Kidney (tissue), 14 donors: ENCODE results near the gene P2RY12. TPM values are rescaled to one million over a fixed set of nuclear protein-coding genes. Genes with fewer than 3 reads are reported as not detected.

Source experiments
- DNase-seq, 5 donors: peaks; one replicate each; pipeline ENCODE4 v3.0.0-alpha.2; 2013 to 2020
- FAIRE-seq: peaks from 2 replicates; lab custom pipeline; 2012; peaks lifted over from hg19 to GRCh38; lab: Jason Lieb, UNC
- H3K27ac ChIP-seq, 2 donors: one replicate each; pipeline ENCODE4 v1.7.0; 2013; ENCODE audit warnings: low read depth in 2 of 2, low read length in 2 of 2, inconsistent platforms in 1 of 2
- H3K27me3 ChIP-seq: one replicate; pipeline ENCODE4 v1.7.1; 2013; ENCODE audit warnings: low read length, inconsistent platforms; ENCODE audit not compliant: control insufficient read depth, insufficient read depth
- H3K36me3 ChIP-seq, 3 donors: one replicate each; pipeline versions ENCODE4 v1.7.0 to v1.7.1; 2013; ENCODE audit warnings: low read length in 3 of 3, control low read depth in 1 of 3, inconsistent platforms in 1 of 3; ENCODE audit not compliant: insufficient read depth in 3 of 3, control insufficient read depth in 2 of 3
- H3K4me1 ChIP-seq, 3 donors: one replicate each; pipeline versions ENCODE4 v1.7.0 to v1.7.1; 2013; ENCODE audit warnings: low read length in 3 of 3, inconsistent platforms in 1 of 3, low read depth in 1 of 3; ENCODE audit not compliant: control insufficient read depth in 2 of 3, insufficient read depth in 2 of 3
- H3K4me3 ChIP-seq, 3 donors: one replicate each; pipeline versions ENCODE4 v1.7.0 to v1.8.1; 2013; ENCODE audit warnings: low read length in 3 of 3, control low read depth in 1 of 3, inconsistent platforms in 1 of 3
- H3K9ac ChIP-seq, 3 donors: one replicate each; pipeline versions ENCODE4 v1.7.0 to v1.7.1; 2013; ENCODE audit warnings: low read length in 3 of 3, control low read depth in 1 of 3, inconsistent platforms in 1 of 3
- H3K9me3 ChIP-seq, 3 donors: one replicate each; pipeline versions ENCODE4 v1.7.0 to v1.7.1; 2013; ENCODE audit warnings: low read length in 3 of 3, control low read depth in 1 of 3, inconsistent platforms in 1 of 3; ENCODE audit not compliant: control insufficient read depth in 2 of 3, insufficient read depth in 1 of 3
- intact Hi-C: fragments of 100-400 bp; cut with DNase I; formaldehyde crosslinking; loops from one replicate; pipeline ENCODE4 v1.11.1; 2022
- polyA plus RNA-seq: library from polyadenylated mRNA; stranded (reverse); fragments of 350-450 nt; fragmentation: Illumina TruSeq; extraction: RNeasy Lipid Tissue Mini Kit (QIAGEN cat#74804); gene quantifications from one replicate; pipeline ENCODE4 v1.2.3, GENCODE V29; 2014; ENCODE audit warnings: low read depth, low replicate concordance; ENCODE audit not compliant: insufficient read depth
- total RNA-seq: library from RNA; stranded (reverse); fragmentation: NEBNext Ultra II Directional; extraction: Animal tissue kit (Norgen Biotek cat#: 25700); gene quantifications from one replicate; pipeline ENCODE4 v1.2.1, GENCODE V29; 2021
- TF ChIP-seq, protein P1 (sequence below): IDR thresholded peaks from 3 replicates; pipeline ENCODE4 v1.5.1; 2012; ENCODE audit warnings: mild to moderate bottlenecking, moderate library complexity, borderline replicate concordance; ENCODE audit not compliant: insufficient read depth; ENCODE audit errors: extremely low read depth
- donor health status: control.
- donor health status: control.
- donor health status: control.
- donor health status: control.
- donor health status: control.
- donor health status: DM: yes; HTN: yes; CAD: no.
- donor health status: Normal renal cell carcinoma (clear cell type).

Gene P2RY12
- total and polyA plus RNA-seq, 2 donors from 2014 or later: 2.2 TPM; not detected in 1

DNA sequence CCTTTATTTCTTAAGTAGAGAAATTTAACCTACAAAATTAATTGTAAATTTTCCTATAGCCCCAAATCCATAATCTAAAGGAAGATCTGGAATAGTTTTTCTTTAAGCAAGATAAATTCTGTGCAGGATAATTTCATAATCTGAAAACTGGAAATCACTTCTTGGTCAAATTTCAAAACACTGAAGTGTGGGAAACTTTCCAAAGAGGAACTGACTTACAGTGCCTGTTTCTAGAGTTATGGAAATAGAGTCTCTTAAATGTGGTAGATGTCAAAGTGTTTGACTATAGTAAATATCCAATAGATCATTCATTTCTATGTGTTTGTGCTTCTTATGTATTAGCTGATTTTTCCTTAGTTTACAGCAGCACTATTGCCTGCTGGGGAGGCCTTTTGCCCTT, 53.7 kb downstream of the P2RY12 start:
- intact Hi-C loops: no loop called here
- H3K27me3 ChIP-seq: no peaks in the 10 kb centered on the region
- no peak overlapping the region for H3K4me3 ChIP-seq
- FAIRE-seq (no peak), DNase-seq (no peak)
- no peaks in the 10 kb centered on the region for H3K4me1 ChIP-seq
- TF ChIP-seq, protein P1, sequence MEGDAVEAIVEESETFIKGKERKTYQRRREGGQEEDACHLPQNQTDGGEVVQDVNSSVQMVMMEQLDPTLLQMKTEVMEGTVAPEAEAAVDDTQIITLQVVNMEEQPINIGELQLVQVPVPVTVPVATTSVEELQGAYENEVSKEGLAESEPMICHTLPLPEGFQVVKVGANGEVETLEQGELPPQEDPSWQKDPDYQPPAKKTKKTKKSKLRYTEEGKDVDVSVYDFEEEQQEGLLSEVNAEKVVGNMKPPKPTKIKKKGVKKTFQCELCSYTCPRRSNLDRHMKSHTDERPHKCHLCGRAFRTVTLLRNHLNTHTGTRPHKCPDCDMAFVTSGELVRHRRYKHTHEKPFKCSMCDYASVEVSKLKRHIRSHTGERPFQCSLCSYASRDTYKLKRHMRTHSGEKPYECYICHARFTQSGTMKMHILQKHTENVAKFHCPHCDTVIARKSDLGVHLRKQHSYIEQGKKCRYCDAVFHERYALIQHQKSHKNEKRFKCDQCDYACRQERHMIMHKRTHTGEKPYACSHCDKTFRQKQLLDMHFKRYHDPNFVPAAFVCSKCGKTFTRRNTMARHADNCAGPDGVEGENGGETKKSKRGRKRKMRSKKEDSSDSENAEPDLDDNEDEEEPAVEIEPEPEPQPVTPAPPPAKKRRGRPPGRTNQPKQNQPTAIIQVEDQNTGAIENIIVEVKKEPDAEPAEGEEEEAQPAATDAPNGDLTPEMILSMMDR: no peak
- H3K9me3 ChIP-seq: no peaks in the 10 kb centered on the region
- H3K27ac ChIP-seq: no peak overlapping the region
- no peaks in the 10 kb centered on the region for H3K36me3 ChIP-seq
- H3K9ac ChIP-seq: no peak overlapping the region

DNA sequence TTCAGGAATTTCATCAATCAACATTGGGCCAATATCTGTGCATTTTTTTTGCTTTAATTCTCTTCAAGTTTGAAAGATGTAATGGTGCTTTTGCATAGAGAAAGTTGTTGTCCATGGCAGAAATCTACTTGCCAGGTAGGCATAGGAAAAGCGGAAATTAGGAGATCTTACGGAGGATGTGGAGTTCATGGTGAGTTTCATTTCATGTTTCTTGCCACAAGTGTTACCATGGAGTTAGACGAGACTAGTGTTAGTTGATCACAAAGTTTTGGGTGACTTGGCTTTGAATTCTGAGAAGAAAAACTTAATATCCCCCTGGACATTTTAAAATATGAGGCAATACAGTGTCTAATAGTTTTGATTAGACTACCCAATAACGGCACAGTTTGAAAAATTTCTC, 54.2 kb downstream of the P2RY12 start:
- Histone ChIP-seq H3K27me3 (no peaks in the 10 kb centered on the region), H3K4me3 (no peak overlapping the region), H3K4me1 (no peaks in the 10 kb centered on the region), H3K9ac (no peak overlapping the region), H3K27ac (no peak overlapping the region), H3K36me3 (no peaks in the 10 kb centered on the region), H3K9me3 (no peaks in the 10 kb centered on the region)
- DNase-seq (no peak), FAIRE-seq (no peak)
- intact Hi-C loops: no loop called here
- TF ChIP-seq, protein P1: no peak

DNA sequence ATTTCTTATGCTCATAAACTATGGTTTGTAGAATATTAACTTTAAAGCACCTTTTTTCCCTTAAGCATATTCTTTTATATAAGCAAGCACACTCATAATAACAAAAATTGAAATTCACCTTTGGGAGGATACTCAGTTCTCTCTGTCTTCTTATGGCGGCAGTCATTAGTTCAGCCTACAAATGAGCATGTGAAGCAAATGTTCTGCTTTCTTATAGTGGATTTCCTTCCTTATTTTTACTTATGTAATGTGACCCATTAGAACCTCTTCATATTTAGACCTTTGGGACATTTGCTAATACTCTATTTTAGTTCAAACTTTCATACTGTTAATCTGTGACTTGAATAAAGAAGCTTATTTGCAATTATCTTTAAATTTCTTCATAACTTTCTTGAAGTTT, 55.2 kb downstream of the P2RY12 start, which contains the start of gene P2RY13:
P2RY13 (minus strand) TSS at position 187 of the 400 bp plus-strand sequence; CDS start at position 166, 21 bp downstream.
- Histone ChIP-seq H3K9ac (no peak within 1 kb of the TSS), H3K27me3 (no peaks in the 10 kb centered on the region), H3K4me3 (no peak within 1 kb of the TSS), H3K27ac (no peak within 1 kb of the TSS), H3K4me1 (no peaks in the 10 kb centered on the region), H3K36me3 (no peaks in the 10 kb centered on the region), H3K9me3 (no peaks in the 10 kb centered on the region)
- FAIRE-seq (no peak), DNase-seq (no peak)
- TF ChIP-seq, protein P1: no peak
- intact Hi-C loops: no loop called here
